ENCODE results near the gene EMCN. TPM values are rescaled to one million over a fixed set of nuclear protein-coding genes. Genes with fewer than 3 reads are reported as not detected.

EMCN gene
- total RNA-seq, 4 donors from 2014 or later, result 13.2 to 32.0 (median 21.9) TPM

- TF ChIP-seq POLR2A (IDR thresholded peaks at IDR 0.05) (no peak), EP300 (IDR thresholded peaks at IDR 0.05) (no peak)
- TF ChIP-seq, protein P1, sequence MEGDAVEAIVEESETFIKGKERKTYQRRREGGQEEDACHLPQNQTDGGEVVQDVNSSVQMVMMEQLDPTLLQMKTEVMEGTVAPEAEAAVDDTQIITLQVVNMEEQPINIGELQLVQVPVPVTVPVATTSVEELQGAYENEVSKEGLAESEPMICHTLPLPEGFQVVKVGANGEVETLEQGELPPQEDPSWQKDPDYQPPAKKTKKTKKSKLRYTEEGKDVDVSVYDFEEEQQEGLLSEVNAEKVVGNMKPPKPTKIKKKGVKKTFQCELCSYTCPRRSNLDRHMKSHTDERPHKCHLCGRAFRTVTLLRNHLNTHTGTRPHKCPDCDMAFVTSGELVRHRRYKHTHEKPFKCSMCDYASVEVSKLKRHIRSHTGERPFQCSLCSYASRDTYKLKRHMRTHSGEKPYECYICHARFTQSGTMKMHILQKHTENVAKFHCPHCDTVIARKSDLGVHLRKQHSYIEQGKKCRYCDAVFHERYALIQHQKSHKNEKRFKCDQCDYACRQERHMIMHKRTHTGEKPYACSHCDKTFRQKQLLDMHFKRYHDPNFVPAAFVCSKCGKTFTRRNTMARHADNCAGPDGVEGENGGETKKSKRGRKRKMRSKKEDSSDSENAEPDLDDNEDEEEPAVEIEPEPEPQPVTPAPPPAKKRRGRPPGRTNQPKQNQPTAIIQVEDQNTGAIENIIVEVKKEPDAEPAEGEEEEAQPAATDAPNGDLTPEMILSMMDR (IDR thresholded peaks at IDR 0.05), result no peak
Measured at GRCh38 chr4:100494166-100494565, 23.7 kb downstream of the EMCN start.

GRCh38 chr4:100493756-100494155 lies 24.1 kb downstream of the EMCN start:
- Histone ChIP-seq H3K27me3 (no peaks in the 10 kb centered on the region), H3K4me1 (no peaks in the 10 kb centered on the region), H3K9me3 (peaks cover 0 to 21% (median 4%) of the 10 kb centered on the region in 4 donors), H3K4me3 (no peak overlapping the region), H3K36me3 (no peaks in the 10 kb centered on the region), H3K27ac (no peak overlapping the region)
- DNase-seq (ENCODE audit: low spot score in 2 of 2), result no peak
- TF ChIP-seq, protein P1 (IDR thresholded peaks at IDR 0.05), result no peak
- TF ChIP-seq POLR2A (IDR thresholded peaks at IDR 0.05), result no peak
- no peak for TF ChIP-seq EP300 (IDR thresholded peaks at IDR 0.05)

More at GRCh38 chr4:100494166-100494565, 23.7 kb downstream of the EMCN start:
- no peaks in the 10 kb centered on the region for H3K36me3 ChIP-seq
- H3K4me1 ChIP-seq, result no peaks in the 10 kb centered on the region
- H3K27ac ChIP-seq, result no peak overlapping the region
- no peak for DNase-seq (ENCODE audit: low spot score in 2 of 2)
- H3K9me3 ChIP-seq, result peaks cover 0 to 21% (median 4%) of the 10 kb centered on the region in 4 donors
- H3K4me3 ChIP-seq, result no peak overlapping the region
- H3K27me3 ChIP-seq, result no peaks in the 10 kb centered on the region

DNA sequence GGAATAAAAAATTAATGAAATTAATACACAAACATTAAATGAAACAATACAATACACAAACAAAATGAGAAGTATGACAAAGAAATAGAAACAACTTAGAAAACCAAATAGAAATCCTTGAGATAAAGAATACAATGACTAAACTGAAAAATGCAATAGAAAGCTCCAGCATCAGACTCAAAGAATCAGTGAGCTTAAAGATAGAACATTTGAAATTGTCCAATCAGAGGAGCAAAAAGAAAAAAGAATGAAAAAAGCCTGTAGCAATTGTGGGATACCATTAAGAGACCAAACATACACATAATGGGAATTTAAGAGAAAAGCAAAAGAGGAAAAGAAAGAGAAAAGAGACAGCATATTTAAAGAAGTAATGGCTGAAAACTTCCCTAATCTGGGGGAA lies 25.7 kb downstream of the EMCN start:
- no peak for DNase-seq (ENCODE audit: low spot score in 2 of 2)
- Histone ChIP-seq H3K27me3 (no peaks in the 10 kb centered on the region), H3K4me3 (no peak overlapping the region), H3K27ac (no peak overlapping the region), H3K36me3 (no peaks in the 10 kb centered on the region), H3K4me1 (no peaks in the 10 kb centered on the region), H3K9me3 (peaks cover 0 to 21% (median 4%) of the 10 kb centered on the region in 4 donors)
- TF ChIP-seq, protein P1 (IDR thresholded peaks at IDR 0.05), result no peak
- TF ChIP-seq EP300 (IDR thresholded peaks at IDR 0.05) (no peak), POLR2A (IDR thresholded peaks at IDR 0.05) (no peak)

- H3K4me1 ChIP-seq, result no peaks in the 10 kb centered on the region
- TF ChIP-seq, protein P1 (IDR thresholded peaks at IDR 0.05), result no peak
- TF ChIP-seq POLR2A (IDR thresholded peaks at IDR 0.05), result no peak
- TF ChIP-seq EP300 (IDR thresholded peaks at IDR 0.05), result no peak
- H3K36me3 ChIP-seq, result no peaks in the 10 kb centered on the region
Measured at GRCh38 chr4:100489305-100489704, 28.5 kb downstream of the EMCN start.

DNA sequence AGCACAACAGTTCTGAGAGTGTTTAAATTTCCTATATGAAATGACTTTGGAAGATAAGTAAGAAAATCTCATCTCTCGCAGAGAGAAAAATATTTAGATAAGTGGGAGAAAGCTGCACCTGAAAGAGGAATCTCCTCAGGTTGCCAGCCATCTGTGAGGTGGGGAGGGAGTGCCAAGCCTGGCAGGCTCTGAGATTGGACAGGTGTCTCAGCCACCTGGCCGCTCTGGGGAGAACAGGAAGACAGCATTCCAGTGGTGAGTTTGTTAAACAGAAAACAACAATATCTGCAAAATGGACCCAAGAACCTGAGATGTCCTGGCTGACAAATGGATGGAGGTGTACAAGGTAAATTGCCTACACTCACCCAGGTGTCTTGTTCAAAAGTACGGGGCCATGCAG lies 31.3 kb downstream of the EMCN start:
- no peaks in the 10 kb centered on the region for H3K36me3 ChIP-seq
- 86 to 93% methylated on average over 3 of the region's 3 CpGs for WGBS, 2 donors
- no peak overlapping the region for H3K4me3 ChIP-seq
- no peaks in the 10 kb centered on the region for H3K4me1 ChIP-seq
- H3K27ac ChIP-seq, result no peak overlapping the region
- no peaks in the 10 kb centered on the region for H3K27me3 ChIP-seq
- peaks cover 0 to 7% (median 0%) of the 10 kb centered on the region in 4 donors for H3K9me3 ChIP-seq
- no peak for DNase-seq (ENCODE audit: low spot score in 2 of 2)
- TF ChIP-seq, protein P1 (IDR thresholded peaks at IDR 0.05), result no peak
- no peak for TF ChIP-seq POLR2A (IDR thresholded peaks at IDR 0.05)
- no peak for TF ChIP-seq EP300 (IDR thresholded peaks at IDR 0.05)

More at GRCh38 chr4:100489305-100489704, 28.5 kb downstream of the EMCN start:
- no peak overlapping the region for H3K27ac ChIP-seq
- no peak overlapping the region for H3K4me3 ChIP-seq
- no peaks in the 10 kb centered on the region for H3K27me3 ChIP-seq
- H3K9me3 ChIP-seq, result peaks cover 0 to 21% (median 4%) of the 10 kb centered on the region in 4 donors
- no peak for DNase-seq (ENCODE audit: low spot score in 2 of 2)

Data from tibial nerve (tissue), 4 donors.